ENCODE results near the gene UCMA. TPM values are rescaled to one million over a fixed set of nuclear protein-coding genes. Genes with fewer than 3 reads are reported as not detected.
A peak's percentile ranks its signal among the peaks of the same experiment; 100 is the strongest.

The UCMA gene
- total RNA-seq, 1 donor from 2014 or later = not detected

DNA sequence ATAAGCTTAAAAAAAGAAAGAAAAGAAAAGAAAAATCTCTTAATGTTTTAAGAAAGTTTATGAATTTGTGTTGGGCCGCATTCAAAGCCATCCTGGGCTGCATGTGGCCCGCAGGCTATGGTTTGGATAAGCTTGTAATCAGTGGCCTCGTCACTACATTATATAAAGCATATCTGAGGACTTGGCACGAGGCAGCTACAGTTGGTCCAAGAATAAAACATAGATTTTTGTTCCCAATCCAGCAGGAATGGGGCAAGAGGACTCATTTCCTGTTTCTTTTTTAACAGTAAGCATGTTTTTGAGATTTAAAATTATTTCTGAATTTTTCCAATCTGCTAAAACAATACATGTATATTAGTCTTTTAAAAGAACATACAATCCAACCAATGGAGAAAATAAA, 44.2 kb downstream of the UCMA start:
- no peak for DNase-seq (ENCODE audit: low read depth)

DNA sequence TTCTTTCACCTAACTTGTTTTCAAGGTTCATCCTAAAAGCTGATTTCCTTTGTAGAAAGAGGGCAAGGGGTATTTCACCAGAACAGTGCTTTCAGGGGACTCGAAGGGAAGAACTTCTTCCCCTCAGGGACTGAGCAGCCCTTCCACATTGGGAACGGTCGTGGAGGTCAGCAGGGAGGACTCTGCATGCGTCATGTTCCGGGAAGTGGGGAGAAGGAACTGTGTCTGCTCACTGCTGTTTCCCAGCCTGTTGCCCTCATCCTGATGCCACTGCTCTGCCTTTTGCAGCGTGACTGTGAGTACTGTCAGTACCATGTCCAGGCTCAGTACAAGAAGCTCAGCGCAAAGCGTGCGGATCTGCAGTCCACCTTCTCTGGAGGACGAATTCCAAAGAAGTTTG, 45.6 kb downstream of the UCMA start:
- DNase-seq (ENCODE audit: low read depth) = no peak

DNA sequence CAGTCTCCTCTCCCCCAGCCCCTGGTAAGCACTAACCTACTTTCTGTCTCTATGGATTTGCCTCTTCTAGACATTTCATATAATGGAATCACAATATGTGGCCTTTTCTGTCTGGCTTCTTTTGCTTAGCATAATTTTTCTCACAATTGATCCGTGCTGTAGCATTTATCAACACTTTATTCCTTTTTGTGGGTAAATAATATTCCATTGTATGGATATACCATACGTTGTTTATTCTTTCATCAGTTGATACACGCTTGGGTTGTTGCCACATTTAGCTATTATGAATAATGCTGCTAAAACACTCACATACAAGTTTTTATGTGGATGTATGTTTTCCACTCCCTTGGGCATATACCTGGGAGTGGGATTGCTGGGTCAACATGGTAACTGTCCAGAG, 47.0 kb downstream of the UCMA start:
- no peak for DNase-seq (ENCODE audit: low read depth)

DNA sequence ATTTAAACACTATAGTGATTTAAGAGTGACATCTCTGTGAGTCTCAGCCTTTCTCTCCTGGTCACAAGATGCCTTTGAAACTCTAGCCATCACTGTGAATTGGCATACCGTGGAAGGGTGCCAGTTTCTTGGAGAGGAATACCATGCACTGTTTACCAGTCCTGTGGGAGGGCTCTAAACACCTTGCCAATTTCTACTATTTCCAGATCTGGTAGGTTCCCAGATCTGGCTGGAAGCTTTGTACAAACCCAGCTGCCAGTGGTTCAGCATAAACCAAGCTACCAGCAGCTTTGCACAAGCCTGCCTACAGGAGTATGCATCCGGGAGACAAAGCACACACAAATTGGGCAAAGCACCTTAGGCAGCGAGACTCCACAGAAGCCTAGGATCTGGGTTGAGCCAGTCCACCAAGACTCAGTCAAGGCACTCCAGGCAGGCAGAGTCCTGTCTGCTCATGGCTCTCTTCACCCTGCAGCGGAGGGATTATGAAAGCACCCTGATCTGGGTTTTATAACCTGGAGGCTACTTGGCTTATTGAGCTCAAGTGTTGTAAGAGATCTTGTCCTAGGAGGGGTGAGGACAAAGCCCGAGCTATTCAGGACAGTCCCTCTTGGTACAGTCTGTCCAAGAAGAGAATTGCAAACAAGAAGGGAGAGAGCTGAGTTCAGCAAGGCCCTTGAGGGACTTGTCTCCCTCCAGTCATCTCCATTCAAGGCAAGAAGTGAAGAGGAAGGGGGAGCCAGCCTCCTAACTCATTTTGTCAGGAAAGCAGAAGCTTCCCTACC, 49.3 kb downstream of the UCMA start:
- peak; percentile 48 for DNase-seq (ENCODE audit: low read depth)

DNA sequence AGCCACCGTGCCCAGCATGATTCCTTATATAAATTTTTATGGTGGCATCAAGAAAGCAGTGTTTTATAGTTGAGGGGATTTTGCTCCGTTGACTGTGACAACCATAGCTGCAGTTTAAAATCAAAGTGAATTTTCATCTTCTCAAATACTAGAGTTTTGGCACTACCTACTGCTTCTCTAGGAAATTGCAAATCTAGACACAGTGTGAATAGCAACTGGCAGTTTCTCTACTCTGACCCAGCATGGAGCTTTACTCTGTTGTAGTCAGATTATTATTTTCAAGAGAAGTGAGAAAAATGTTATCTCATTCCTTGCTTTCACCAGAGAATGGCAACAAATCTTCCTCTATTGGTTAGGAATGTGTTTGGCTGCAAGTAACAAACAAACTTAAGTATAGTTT, 49.9 kb downstream of the UCMA start:
- no peak for DNase-seq (ENCODE audit: low read depth)

DNA sequence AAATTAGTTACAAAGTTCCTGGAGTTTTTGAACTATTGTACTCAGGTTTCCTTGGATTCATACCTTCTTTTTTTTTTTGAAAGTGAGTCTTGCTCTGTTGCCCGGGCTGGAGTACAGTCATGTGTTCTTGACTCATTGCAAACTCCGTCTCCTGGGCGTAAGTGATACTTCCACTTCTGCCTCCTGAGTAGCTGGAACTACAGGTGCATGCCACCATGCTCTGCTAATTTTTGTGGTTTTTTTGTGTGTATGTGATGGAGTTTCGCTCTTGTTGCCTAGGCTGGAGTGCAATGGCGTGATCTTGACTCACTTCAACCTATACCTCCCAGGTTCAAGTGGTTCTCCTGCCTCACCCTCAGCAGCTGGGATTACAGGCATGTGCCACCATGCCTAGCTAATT, 50.5 kb downstream of the UCMA start:
- DNase-seq (ENCODE audit: low read depth) = no peak

DNA sequence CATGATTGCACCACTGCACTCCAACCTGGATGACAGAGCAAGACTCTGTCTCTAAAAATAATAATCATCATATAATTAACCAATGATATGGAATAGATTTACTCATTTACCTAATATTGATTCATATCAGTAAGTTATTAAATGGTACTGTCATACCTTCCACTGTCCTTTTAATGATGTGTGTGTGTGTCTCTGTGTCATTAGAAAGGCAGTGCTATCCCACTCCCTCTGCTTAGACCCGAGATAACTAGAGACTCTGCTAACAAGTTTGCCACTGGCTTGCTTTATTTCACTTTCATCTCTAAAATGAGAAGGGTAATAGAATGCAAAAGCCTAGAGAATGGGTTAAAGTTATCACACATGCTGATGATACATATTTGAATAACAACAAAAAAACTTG, 51.8 kb downstream of the UCMA start:
- no peak for DNase-seq (ENCODE audit: low read depth)

DNA sequence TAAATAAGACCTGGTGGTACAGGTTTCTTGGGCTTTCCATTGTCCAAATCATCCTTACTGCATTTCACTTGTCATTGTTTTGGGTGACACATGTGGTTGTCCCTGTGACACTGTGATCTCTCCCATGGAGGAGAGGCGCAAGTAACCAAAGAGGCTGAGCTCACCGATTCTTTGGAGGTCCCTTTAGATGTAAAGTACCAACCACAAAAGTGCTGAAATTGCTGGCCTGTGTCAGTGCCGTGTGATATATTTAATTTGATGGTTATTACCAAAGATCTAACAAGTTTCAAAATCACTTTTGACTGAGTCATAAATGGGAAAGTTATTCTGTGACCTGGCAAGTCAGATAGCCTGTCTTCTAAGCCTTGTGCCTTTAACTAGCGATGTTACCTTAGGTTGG, 53.4 kb downstream of the UCMA start:
- no peak for DNase-seq (ENCODE audit: low read depth)

DNA sequence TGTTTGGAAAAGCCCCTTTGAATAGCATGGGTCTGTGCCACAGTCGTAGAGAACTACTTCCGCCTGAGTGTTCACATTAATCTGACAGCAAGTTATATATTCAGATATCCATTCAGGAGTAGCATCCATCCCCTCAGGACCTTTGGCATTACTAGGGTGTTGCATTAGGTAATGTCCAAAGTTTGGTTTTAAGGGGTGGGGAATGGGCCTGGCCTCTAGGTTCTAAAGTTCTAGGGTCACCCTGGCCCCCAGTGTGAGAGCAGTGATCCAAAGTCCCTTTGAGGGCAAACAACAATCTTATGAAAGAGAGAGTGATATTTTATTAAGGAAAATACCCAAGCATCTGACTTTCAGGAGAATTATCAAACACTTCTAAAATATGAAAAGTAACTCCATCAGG, 60.6 kb downstream of the UCMA start:
- DNase-seq (ENCODE audit: low read depth) = no peak

Other genes starting within 250 kb of the UCMA start
- gene CCDC3, start 232.7 kb downstream of the UCMA start, total RNA-seq = 51.0 and 82.5 TPM in 2 replicates
- 75.2 and 77.3 TPM in 2 replicates for gene OPTN, start 134.2 kb downstream of the UCMA start, total RNA-seq
- gene MCM10, start 72.8 kb downstream of the UCMA start, total RNA-seq = 0.05 and 0.10 TPM in 2 replicates
- gene PHYH, start 65.7 kb upstream of the UCMA start, total RNA-seq = 46.9 and 54.7 TPM in 2 replicates
- 39.6 TPM in 2 replicates for gene SEPHS1, start 113.9 kb upstream of the UCMA start, total RNA-seq